Ishikawa (cell line): ENCODE results near the gene MROH8.

ENCODE experiments used
- CEBPB ChIP-seq: IDR thresholded peaks from 2 replicates; pipeline ENCODE4 v1.6.1; 2012
- CREB1 ChIP-seq: IDR thresholded peaks from 2 replicates; pipeline ENCODE4 v1.6.1; 2012; ENCODE audit warnings: low read depth
- EGR1 ChIP-seq: IDR thresholded peaks from 2 replicates; pipeline ENCODE4 v1.6.1; 2012
- EP300 ChIP-seq: IDR thresholded peaks from 2 replicates; pipeline ENCODE4 v1.6.1; 2012; ENCODE audit warnings: borderline replicate concordance
- FOXM1 ChIP-seq: IDR thresholded peaks from 2 replicates; pipeline ENCODE4 v1.6.1; 2012; ENCODE audit warnings: low read depth, borderline replicate concordance
- NFIC ChIP-seq: IDR thresholded peaks from 2 replicates; pipeline ENCODE4 v1.6.1; 2012
- RAD21 ChIP-seq: IDR thresholded peaks from 2 replicates; pipeline ENCODE4 v1.6.1; 2012; ENCODE audit warnings: low read depth
- TAF1 ChIP-seq: IDR thresholded peaks from 2 replicates; pipeline ENCODE4 v1.6.1; 2012; ENCODE audit warnings: low read depth, mild to moderate bottlenecking
- TCF12 ChIP-seq: IDR thresholded peaks from 2 replicates; pipeline ENCODE4 v1.6.1; 2012; ENCODE audit warnings: low read depth
- TEAD4 ChIP-seq: IDR thresholded peaks from 2 replicates; pipeline ENCODE4 v1.6.1; 2012
- YY1 ChIP-seq: IDR thresholded peaks from 2 replicates; pipeline ENCODE4 v1.6.1; 2012; ENCODE audit warnings: low read depth
- ZBTB7A ChIP-seq: IDR thresholded peaks from 2 replicates; pipeline ENCODE4 v1.6.1; 2012; ENCODE audit warnings: low read depth
- TF ChIP-seq, protein P1 (sequence below): IDR thresholded peaks from 2 replicates; pipeline ENCODE4 v1.6.1; 2012; ENCODE audit warnings: low read depth, mild to moderate bottlenecking
- TF ChIP-seq, protein P2 (sequence below): IDR thresholded peaks from 2 replicates; pipeline ENCODE4 v1.6.1; 2012
- TF ChIP-seq, protein P3 (sequence below): IDR thresholded peaks from 2 replicates; pipeline ENCODE4 v1.6.1; 2012

MROH8 gene

DNA sequence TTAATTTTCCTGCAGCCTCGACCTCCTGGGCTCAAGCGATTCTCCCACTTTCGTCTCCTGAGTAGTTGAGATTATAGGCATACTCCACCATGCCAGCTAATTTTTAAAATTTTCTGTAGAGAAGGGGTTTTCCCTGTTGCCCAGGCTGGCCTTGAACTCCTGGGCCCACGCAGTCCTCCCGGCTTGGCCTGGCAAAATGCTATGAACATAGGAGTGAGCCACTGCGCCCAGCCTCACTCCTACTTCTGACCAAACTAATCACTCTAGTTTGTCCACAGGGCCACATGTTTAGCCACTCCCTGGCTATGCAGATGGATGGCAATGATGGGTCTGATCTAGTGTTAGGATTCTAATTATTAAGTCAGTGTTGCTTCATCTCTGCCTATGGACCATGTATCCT, 32.1 kb downstream of the MROH8 start:
- TF ChIP-seq YY1 (no peak), EP300 (no peak), TEAD4 (no peak), FOXM1 (no peak), TCF12 (no peak), ZBTB7A (no peak), CEBPB (no peak), TAF1 (no peak), CREB1 (no peak), NFIC (no peak), EGR1 (no peak), RAD21 (no peak)
- TF ChIP-seq, protein P1, sequence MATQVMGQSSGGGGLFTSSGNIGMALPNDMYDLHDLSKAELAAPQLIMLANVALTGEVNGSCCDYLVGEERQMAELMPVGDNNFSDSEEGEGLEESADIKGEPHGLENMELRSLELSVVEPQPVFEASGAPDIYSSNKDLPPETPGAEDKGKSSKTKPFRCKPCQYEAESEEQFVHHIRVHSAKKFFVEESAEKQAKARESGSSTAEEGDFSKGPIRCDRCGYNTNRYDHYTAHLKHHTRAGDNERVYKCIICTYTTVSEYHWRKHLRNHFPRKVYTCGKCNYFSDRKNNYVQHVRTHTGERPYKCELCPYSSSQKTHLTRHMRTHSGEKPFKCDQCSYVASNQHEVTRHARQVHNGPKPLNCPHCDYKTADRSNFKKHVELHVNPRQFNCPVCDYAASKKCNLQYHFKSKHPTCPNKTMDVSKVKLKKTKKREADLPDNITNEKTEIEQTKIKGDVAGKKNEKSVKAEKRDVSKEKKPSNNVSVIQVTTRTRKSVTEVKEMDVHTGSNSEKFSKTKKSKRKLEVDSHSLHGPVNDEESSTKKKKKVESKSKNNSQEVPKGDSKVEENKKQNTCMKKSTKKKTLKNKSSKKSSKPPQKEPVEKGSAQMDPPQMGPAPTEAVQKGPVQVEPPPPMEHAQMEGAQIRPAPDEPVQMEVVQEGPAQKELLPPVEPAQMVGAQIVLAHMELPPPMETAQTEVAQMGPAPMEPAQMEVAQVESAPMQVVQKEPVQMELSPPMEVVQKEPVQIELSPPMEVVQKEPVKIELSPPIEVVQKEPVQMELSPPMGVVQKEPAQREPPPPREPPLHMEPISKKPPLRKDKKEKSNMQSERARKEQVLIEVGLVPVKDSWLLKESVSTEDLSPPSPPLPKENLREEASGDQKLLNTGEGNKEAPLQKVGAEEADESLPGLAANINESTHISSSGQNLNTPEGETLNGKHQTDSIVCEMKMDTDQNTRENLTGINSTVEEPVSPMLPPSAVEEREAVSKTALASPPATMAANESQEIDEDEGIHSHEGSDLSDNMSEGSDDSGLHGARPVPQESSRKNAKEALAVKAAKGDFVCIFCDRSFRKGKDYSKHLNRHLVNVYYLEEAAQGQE = no peak
- TF ChIP-seq, protein P2, sequence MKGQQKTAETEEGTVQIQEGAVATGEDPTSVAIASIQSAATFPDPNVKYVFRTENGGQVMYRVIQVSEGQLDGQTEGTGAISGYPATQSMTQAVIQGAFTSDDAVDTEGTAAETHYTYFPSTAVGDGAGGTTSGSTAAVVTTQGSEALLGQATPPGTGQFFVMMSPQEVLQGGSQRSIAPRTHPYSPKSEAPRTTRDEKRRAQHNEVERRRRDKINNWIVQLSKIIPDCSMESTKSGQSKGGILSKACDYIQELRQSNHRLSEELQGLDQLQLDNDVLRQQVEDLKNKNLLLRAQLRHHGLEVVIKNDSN = no peak
- TF ChIP-seq, protein P3, sequence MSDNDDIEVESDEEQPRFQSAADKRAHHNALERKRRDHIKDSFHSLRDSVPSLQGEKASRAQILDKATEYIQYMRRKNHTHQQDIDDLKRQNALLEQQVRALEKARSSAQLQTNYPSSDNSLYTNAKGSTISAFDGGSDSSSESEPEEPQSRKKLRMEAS = no peak

DNA sequence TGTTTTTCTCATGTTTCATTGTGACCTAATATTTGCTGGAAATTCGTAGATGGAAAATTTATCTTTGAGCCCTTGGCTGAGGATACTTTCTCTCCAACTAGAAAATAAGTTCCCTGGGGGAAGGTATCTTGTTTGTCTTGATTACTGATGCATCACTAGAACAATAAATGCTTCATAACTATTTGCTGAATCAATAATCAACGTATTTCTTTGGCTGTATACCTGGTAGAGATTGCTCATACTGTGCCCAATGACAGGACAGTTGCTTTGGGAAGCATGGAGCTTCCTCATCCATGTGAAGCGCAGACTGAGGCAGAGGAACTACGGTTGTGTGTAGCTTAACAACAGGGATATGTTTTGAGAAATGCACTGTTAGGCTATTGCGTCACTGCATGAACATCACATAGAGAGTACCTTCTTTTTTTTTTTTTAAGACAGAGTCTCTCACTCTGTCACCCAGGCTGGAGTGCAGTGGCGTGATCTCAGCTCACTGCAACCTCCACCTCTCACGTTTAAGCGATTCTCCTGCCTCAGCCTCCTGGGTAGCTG, 34.4 kb downstream of the MROH8 start:
- TF ChIP-seq TCF12 (no peak), NFIC (no peak), CEBPB (no peak), EGR1 (no peak), YY1 (no peak), TEAD4 (no peak), EP300 (no peak), ZBTB7A (no peak), CREB1 (no peak), FOXM1 (no peak), TAF1 (no peak), RAD21 (no peak)
- TF ChIP-seq, protein P2 = no peak
- TF ChIP-seq, protein P3 = no peak
- TF ChIP-seq, protein P1 = no peak

DNA sequence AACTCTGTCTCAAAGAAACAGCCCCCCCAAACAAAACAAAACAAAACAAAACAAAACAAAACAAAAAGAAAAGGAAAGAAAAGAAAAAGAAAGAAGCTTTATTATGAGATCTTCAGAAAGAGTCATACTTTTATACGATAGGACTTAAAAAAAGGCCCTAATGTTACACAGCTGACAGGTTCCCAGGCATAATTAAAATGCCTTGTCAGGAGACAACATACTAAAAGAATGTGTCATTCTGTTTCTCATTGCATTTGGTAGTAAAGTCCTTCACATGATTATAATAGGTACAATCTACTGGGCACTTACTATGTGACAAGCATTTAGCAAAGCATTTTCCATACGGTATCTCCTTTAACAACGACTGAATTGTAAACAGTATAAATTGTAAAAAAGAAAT, 36.6 kb downstream of the MROH8 start:
- TF ChIP-seq CREB1 (no peak), YY1 (no peak)

DNA sequence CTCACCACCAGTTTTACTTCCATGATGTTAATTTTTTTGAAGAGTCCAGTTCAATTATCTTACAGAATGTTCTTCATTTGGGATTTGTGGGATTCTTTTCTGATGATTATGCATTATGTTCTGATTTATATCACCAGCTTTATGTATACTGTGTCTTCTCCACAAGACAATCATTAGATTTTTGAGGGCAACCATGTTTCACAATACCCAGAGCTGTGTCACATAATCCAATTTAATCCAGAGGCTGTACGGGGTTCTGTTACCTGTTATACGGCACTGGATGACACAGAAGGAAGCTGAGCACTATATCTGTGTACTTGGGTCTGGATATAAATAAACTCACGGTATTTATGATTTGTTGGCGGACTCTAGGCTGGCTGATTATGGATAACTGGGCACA, 41.8 kb downstream of the MROH8 start:
- TF ChIP-seq, protein P3 = no peak
- TF ChIP-seq FOXM1 (no peak), CEBPB (no peak), TEAD4 (no peak), CREB1 (no peak), TAF1 (no peak)
- TF ChIP-seq, protein P2 = no peak

DNA sequence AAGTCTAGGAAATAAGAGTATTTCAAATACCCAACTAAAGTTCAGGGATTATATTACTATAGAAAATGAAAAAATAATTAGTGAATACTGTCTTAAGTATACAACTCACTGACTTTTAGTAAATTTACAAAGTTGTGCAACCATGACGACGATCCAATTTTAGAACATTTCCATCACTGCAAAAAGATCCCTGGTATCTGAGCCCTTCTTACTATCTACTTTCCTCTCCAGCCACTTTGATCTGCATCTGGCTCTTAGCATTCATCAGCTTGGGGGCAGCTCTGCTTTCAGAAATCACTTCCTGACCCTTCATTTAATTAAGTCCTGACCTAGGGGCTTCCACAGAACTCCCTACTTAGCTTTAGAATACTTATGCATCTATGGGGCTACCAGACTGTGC, 45.4 kb downstream of the MROH8 start:
- TF ChIP-seq, protein P1 = no peak
- TF ChIP-seq TCF12 (no peak), RAD21 (no peak), YY1 (no peak), NFIC (no peak), FOXM1 (no peak), CEBPB (no peak)
- TF ChIP-seq, protein P3 = no peak
- TF ChIP-seq, protein P2 = no peak
